GDM1 (cell line): ENCODE data around the gene PKP4.

Experiments
- DNase-seq: peaks from one replicate; lab custom pipeline; 2025; lab: John Stamatoyannopoulos, UW

Gene PKP4

DNA sequence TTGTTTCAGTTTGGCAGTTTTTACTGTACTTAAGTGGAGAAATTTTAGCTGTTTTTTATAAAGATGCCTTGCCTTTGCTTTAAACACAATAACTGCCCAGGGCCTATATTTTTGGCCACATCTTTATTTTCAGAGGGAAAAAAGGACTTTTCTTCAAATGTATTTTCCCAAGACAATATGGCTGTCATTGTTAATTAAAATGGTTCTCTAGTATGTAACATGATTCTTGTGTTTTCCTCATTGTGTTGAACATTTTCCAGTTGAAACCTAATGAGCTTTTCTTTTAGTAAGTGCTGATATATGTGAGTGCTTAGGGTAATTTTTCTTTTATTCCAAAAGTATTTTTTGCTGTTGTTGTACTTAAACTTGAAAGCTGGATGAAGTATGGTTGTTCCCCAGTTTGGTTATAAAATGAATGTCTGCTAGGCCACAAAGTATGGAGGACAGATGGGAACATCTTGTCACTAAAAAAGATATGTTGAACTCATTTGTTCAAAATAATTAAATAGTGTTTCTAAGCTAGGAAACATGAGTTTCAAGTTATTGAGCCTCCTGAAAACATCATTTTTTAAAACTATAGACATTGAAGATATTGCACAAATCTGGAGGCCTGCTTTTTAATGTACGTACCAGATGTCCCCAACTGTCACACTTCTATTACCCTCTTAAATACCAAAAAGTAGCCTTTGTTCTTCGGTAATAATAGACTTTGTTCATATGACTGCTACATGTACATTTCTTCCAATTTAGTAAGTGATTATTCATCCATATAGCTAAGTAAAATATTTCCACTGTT, 190.9 kb downstream of the PKP4 start:
- no peak for DNase-seq

GRCh38 chr2:158649846-158650245, 193.1 kb downstream of the PKP4 start:
- no peak for DNase-seq

DNA sequence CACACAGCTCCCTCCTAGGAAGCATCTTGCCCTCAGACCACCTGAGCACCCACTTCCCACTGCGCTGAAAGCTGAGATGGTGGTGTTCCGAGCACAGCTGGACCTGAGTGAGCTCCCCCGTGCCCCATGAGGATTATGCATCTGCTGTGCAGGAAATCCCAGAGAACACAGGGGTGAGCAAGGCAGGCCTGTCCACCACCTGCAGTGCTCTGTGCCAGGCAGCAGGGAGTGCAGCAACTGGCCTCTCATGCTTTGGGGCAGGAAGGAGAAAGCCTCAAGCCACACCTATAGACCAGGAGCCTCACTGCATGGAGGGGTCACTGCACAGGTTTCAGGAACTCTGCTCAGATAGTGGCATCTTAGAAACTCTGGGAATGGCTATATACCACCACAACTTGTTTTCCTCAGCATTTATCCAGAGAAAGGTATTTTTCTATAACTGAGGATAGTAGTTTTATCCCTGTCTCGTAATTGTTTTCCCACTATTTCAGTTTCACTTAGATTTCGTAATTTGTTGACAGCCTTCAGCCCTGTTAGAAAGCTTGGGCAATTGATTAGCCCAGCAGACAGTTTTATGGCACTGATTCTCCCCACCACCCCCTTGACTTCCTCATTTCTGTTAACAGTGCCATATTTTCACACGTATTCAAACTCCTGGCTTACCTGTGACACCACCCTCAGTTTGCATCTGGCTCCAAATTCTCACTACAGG, 194.1 kb downstream of the PKP4 start:
- no peak for DNase-seq

DNA sequence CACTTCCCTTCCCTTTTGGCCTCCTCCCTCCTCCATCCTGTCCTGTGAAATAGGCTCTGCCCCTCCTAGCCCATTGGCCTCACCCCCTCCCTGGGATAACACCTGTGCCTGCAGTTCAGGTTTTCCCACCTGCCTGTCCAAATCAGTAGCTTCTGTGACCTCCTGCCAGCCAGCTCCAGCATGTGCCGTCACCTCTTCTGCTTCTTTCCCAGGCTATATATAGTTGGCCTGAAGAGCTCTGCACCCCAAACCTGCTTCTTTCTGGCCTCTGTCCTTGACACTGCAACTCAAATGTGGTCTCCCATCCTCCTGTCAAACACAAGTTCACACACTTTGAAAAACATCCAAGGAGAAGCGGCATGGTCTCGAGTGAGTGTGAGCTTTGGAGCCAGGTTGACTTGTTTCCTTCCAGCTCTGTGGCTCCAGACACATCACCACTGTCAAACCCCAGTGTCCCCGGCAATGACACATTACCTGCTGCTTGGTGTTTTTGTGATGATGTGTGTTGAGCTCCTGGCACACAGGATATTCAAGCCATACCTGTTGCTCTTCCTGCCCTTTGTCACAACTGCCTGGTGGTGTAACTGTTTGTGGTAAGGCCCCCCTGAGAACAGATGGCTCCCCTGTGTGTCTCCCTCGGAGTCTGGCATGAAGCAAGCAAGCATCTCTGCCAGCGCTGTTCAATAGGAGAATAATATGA, 194.8 kb downstream of the PKP4 start:
- DNase-seq, result no peak

DNA sequence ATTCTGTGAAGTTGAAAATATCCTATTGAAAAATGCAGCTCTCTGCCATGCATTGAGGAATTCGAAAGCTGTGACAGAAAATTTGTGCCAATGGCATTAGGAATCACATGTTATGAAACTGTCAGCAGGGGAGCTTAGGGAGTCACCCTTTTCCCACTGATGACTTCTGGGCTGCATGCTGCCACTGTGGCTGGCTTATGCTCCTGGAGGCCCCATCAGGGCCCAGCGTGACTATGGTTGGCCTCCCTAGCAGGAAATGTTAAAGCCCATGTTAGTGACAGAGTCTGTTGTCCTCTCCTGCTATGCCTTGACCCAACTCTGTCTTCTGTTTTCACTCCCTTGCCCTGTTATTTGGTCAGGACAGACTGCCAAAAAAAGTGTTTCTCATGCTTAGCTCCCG, 198.9 kb downstream of the PKP4 start:
- no peak for DNase-seq

- DNase-seq, result no peak
Measured at GRCh38 chr2:158656492-158657229, 199.9 kb downstream of the PKP4 start.

DNA sequence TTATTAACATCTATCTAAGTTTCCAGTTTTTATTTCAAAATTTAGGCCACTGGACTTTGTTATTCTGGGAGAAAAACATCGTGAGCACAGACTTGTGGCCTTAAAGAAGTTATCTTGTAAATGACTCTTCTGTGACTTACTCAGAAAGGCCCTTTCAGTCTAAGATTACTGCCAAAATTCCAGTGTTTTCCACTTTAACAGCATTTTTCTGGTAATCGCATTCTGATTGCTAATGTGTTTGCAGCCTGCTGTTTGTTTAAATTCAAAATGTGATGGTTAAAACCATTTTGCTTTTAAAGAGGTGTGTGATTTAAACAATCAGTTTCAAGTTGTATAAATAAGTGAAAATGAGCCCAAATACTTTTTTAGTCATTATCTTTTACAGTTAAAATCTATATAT, 201.6 kb downstream of the PKP4 start:
- no peak for DNase-seq

DNA sequence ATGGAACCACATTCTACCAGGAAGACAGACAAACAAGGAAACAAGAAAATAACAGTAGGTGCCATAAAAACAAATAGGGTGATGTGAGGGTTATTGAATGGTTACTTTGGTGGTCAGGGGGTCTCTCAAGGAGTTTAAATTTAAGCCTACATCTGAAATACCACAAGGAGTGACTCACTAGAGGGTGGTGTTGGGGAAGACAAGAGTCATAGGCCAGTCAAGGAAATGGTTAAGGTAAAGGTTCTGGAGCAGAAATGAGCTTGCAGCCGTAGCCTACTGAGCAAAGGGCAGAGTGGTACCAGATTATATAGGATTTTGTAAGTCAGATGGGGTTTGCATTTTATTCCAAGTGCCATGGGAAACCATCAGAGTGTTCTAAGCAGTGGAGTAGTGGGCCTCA, 202.7 kb downstream of the PKP4 start:
- no peak for DNase-seq

DNA sequence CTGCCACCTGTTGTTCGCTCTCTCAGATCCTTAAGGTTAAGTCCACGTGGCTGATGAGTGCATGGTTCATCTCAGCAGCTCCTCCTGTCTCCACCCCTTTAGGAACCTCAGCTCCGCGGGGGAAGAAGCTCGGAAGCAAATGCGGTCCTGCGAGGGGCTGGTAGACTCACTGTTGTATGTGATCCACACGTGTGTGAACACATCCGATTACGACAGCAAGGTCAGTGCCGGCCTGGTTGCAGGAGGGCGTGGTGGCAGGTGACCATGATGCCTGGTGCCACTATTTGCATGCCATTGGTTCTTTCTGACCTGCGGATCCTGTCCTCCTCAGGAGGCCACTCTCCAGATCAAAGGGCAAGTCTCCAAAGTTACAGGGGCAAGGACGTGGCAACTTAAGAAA, 204.5 kb downstream of the PKP4 start:
- no peak for DNase-seq

DNA sequence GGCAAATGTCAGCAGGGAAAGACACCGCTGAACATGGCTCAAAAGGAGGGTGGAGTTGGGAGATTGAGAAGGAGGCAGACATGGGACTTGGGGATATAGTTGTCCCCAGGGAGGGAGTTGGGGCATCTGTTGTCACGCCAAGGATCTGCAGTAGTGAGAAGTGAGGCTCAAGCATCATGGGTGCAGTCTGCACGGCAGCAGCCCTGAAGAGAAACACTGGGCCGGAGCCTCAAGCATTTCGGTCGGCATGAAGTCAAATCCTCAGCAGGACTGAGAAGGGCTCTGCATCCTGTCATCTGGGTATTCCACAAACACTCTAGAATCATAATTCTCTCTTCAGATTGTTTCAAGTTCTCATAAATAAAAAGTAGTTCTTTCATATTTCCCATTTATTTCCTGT, 205.7 kb downstream of the PKP4 start:
- DNase-seq, result no peak

DNA sequence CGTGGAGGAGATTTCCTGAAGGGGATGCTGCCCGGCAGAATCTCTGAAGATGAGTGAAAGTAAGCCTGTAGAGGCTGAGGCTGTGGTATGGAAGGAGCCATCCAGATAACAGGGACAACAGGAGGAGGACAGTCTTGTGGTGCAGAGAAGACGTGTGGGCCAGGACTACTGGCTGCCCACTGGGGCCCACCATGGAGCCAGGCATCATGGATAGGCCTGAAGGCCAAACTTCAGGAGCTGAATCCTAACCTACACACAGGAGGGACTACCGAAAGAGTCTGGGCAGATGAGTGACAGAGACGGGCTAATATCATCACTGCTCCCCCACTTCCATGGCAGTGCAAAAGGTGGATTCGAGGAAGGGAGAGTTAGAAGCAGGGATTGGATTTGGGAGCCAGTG, 207.0 kb downstream of the PKP4 start:
- no peak for DNase-seq

DNA sequence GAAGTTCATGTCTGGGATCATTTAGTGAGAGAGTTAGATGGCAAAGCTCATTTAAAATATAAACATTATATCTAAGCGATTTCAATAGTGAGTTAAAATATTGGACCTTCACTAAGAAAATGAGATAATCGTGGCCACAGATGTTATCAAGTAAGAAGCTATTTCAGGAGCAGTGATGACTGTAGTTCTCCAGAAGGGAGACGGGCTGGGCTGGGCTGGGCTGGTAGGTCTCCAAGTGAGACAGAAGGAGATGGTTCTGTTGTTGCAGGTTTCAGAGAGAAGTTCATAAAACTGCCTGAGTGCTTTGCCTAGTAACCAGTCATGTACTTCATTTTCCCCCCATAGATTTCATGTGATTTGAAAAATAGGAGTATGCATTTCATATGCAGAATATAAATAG, 208.2 kb downstream of the PKP4 start:
- no peak for DNase-seq

- DNase-seq, result no peak
Measured at GRCh38 chr2:158665536-158666302, 209.0 kb downstream of the PKP4 start.

- DNase-seq, result no peak
Measured at GRCh38 chr2:158666969-158667368, 210.2 kb downstream of the PKP4 start.

DNA sequence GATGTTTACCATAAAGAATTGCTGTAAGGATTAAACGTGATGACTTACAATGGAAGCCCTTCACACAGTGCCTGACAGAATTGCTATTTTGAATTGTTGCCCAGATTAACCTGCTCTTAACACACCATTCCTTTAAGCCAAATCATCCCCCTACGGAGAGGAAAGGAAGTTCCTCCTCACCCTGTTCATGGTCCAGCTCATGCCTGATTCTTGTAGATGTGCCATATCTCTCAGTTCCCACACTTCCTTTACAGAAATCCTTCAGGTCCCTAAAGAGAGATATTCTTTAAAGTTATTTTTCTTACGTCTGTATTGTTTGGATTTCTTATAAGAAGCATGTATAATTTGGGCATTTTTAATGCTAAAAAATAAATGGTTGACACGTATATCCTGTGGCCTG, 210.8 kb downstream of the PKP4 start:
- no peak for DNase-seq

DNA sequence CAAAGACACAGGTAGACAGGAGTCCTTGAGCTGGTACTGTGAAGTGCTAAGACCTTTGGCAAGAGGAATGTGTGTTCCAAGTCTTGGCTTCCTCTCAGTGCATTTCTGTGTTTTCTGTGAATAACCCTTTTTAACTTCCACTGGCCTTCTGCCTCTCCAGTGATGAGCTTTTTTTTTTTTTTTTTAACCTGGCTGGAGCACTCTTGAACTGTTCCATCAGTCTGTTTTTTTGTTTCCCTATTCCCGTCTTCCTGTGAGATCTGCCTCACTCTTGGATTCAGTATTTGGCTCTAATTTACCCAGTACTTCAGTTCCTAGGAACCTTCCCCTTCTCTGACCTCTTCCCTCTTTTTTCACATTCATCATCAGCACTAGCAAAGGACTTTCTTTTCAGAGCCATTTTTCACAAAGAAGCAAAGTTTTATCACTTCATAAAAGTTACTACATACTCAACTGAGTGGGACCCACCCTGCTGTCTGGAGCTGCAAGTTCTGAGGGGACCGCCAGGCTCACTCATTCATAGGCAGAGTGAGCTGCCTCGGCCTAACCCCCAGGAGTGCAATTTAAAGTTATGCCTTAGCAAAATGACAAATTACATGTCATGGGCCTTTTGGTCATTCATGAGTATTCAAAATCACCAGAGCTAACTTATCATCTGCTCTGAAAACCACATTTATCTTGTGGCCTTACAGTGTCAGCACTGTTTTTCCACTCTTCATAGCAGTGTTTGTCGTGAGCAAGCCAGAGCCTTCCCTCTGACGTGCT, 211.4 kb downstream of the PKP4 start:
- no peak for DNase-seq

- no peak for DNase-seq
Measured at GRCh38 chr2:158670292-158670691, 213.5 kb downstream of the PKP4 start.

- DNase-seq, result no peak
Measured at GRCh38 chr2:158671360-158672245, 214.9 kb downstream of the PKP4 start.

DNA sequence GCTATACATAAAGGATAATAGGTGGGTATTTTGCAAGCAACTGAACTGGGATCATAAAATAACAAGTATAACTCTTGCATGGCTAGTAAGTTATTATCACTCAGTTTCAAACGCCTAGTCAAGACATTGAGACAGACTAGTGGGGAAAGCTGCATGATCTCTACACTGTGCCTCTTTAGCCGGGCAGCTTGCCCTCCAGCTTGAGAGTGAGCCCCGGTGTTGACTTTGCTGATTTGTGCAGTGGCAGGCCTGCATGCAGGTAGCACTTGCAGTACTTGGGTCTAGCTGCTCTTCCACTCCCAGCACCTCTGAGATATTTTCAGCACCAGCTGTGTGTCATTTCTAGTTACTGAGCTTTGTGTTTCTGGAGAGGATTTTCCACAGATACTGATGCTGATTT, 219.5 kb downstream of the PKP4 start:
- no peak for DNase-seq

- no peak for DNase-seq
Measured at GRCh38 chr2:158676696-158677095, 219.9 kb downstream of the PKP4 start.
